SK-N-SH (cell line): ENCODE measurements around the gene GRK1. TPM values are rescaled to one million over a fixed set of nuclear protein-coding genes. Genes with fewer than 3 reads are reported as not detected.

Experiments used
- CTCF ChIA-PET: fragments of 300-600, 350-600 bp; formaldehyde crosslinking; extraction: SDS; loops from one replicate; lab custom pipeline; 2021; lab: Yijun Ruan, JAX
- POLR2A ChIA-PET: fragments of 350-600 bp; sonication (Branson Sonifier 250); formaldehyde crosslinking; extraction: SDS; loops from one replicate; lab custom pipeline; 2020; ENCODE audit warnings: antibody characterized with exemption, inconsistent platforms; lab: Yijun Ruan, JAX
- DNase-seq: peaks from one replicate; pipeline ENCODE4 v3.0.0; 2012
- H2AFZ ChIP-seq: fragments of 200-600 bp; sonication (generic); 2 replicates; pipeline ENCODE4 v1.8.1; 2016; ENCODE audit warnings: antibody characterized with exemption, mild to moderate bottlenecking, low read depth
- H3F3A ChIP-seq: fragments of 200-600 bp; sonication (generic); replicated peaks from 2 replicates; pipeline ENCODE3; 2016; ENCODE audit warnings: antibody characterized with exemption, mild to moderate bottlenecking; ENCODE audit not compliant: insufficient read depth
- H3K27ac ChIP-seq, 2 experiments: fragments of 200-500 bp in 1 of 2; fragments of 200-600 bp in 1 of 2; sonication (Bioruptor generic) in 1 of 2; sonication (generic), shearing (Covaris generic) in 1 of 2; 2 replicates each; pipeline versions ENCODE4 v1.5.1 to v1.6.1; 2014 to 2016; ENCODE audit warnings: low read depth in 2 of 2, inconsistent platforms in 1 of 2, low read length in 1 of 2, mild to moderate bottlenecking in 1 of 2, mixed read lengths in 1 of 2
- H3K27me3 ChIP-seq: fragments of 200-600 bp; sonication (generic), shearing (Covaris generic); 2 replicates; pipeline ENCODE4 v1.6.1; 2016; ENCODE audit warnings: mixed run types; ENCODE audit not compliant: insufficient read depth
- H3K36me3 ChIP-seq, 2 experiments: fragments of 200-500 bp in 1 of 2; fragments of 200-600 bp in 1 of 2; sonication (Bioruptor generic) in 1 of 2; sonication (generic) in 1 of 2; replicated peaks in 1 of 2; 2 replicates each; pipeline versions ENCODE3 to v1.5.1; 2014 to 2016; ENCODE audit warnings: low read length in 1 of 2, mild to moderate bottlenecking in 1 of 2; ENCODE audit not compliant: insufficient read depth in 2 of 2, control insufficient read depth in 1 of 2
- H3K4me1 ChIP-seq, 2 experiments: fragments of 200-500 bp in 1 of 2; fragments of 200-600 bp in 1 of 2; sonication (Bioruptor generic) in 1 of 2; sonication (generic), shearing (Covaris generic) in 1 of 2; 2 replicates each; pipeline versions ENCODE4 v1.5.1 to v1.6.1; 2014 to 2016; ENCODE audit warnings: low read depth in 1 of 2, low read length in 1 of 2, mixed run types in 1 of 2; ENCODE audit not compliant: insufficient read depth in 2 of 2, control insufficient read depth in 1 of 2
- H3K4me2 ChIP-seq: fragments of 200-600 bp; sonication (generic), shearing (Covaris generic); 2 replicates; pipeline ENCODE4 v1.6.1; 2017; ENCODE audit warnings: mixed run types
- H3K4me3 ChIP-seq, 2 experiments: fragments of 200-500 bp in 1 of 2; fragments of 200-600 bp in 1 of 2; sonication (Bioruptor generic) in 1 of 2; sonication (generic), shearing (Covaris generic) in 1 of 2; 2 replicates each; pipeline versions ENCODE4 v1.5.1 to v1.8.1; 2014 to 2016; ENCODE audit warnings: low read depth in 2 of 2, inconsistent platforms in 1 of 2, low read length in 1 of 2, mild to moderate bottlenecking in 1 of 2, mixed read lengths in 1 of 2, moderate library complexity in 1 of 2
- H3K79me2 ChIP-seq: fragments of 200-600 bp; sonication (generic); 2 replicates; pipeline ENCODE4 v1.8.1; 2017; ENCODE audit warnings: mild to moderate bottlenecking; ENCODE audit not compliant: insufficient read depth
- H3K9ac ChIP-seq: fragments of 200-600 bp; sonication (generic); 2 replicates; pipeline ENCODE4 v1.6.1; 2017; ENCODE audit warnings: mixed run types
- H3K9me2 ChIP-seq: fragments of 200-600 bp; sonication (generic); 2 replicates; pipeline ENCODE4 v1.6.1; 2017; ENCODE audit warnings: mixed run types
- H3K9me3 ChIP-seq: fragments of 200-600 bp; sonication (generic); 2 replicates; pipeline ENCODE4 v1.6.1; 2017; ENCODE audit warnings: mixed run types, mild to moderate bottlenecking, moderate library complexity
- H4K20me1 ChIP-seq: fragments of 200-600 bp; sonication (generic); 2 replicates; pipeline ENCODE4 v1.6.1; 2017; ENCODE audit warnings: mild to moderate bottlenecking, mixed run types; ENCODE audit not compliant: insufficient read depth
- CTCF ChIP-seq: fragments of 200-600 bp; sonication (generic); IDR thresholded peaks from 2 replicates; pipeline ENCODE4 v1.6.1; 2017; ENCODE audit warnings: antibody characterized with exemption, mild to moderate bottlenecking, moderate library complexity
- EP300 ChIP-seq, 2 experiments: IDR thresholded peaks; 2 replicates each; pipeline versions ENCODE4 v1.4.0 to v1.6.1; 2012; ENCODE audit warnings: borderline replicate concordance in 1 of 2, low read depth in 1 of 2, low read length in 1 of 2
- FOSL2 ChIP-seq: IDR thresholded peaks from 2 replicates; pipeline ENCODE4 v1.4.0; 2012; ENCODE audit warnings: low read depth, mild to moderate bottlenecking, moderate library complexity, borderline replicate concordance
- FOXJ3 ChIP-seq: sonication (generic); formaldehyde crosslinking; IDR thresholded peaks from 2 replicates; pipeline ENCODE4 v1.5.1; 2020; ENCODE audit warnings: mild to moderate bottlenecking, missing genetic modification reagents
- GABPA ChIP-seq: IDR thresholded peaks from 2 replicates; pipeline ENCODE4 v1.4.0; 2012; ENCODE audit warnings: low read depth, mild to moderate bottlenecking
- GATA2 ChIP-seq: sonication (generic); formaldehyde crosslinking; IDR thresholded peaks from 2 replicates; pipeline ENCODE4 v1.5.0; 2020; ENCODE audit warnings: mild to moderate bottlenecking, missing genetic modification reagents
- MAX ChIP-seq: IDR thresholded peaks from 2 replicates; pipeline ENCODE4 v1.4.0; 2012; ENCODE audit warnings: low read depth
- MEF2A ChIP-seq: IDR thresholded peaks from 2 replicates; pipeline ENCODE4 v1.4.0; 2012; ENCODE audit warnings: low read depth, borderline replicate concordance
- MXI1 ChIP-seq: IDR thresholded peaks from 2 replicates; pipeline ENCODE4 v1.6.1; 2012; ENCODE audit warnings: mild to moderate bottlenecking, low read depth, low read length, improper control_type of control experiment
- PBX3 ChIP-seq: IDR thresholded peaks from 2 replicates; pipeline ENCODE4; 2012
- RCOR1 ChIP-seq: fragments of 150-350 bp; IDR thresholded peaks from 2 replicates; pipeline ENCODE4 v1.6.1; 2017; ENCODE audit warnings: antibody characterized with exemption, low read length
- RFX5 ChIP-seq: IDR thresholded peaks from 2 replicates; pipeline ENCODE4 v1.6.1; 2012; ENCODE audit warnings: mild to moderate bottlenecking, improper control_type of control experiment, low read length
- RXRA ChIP-seq: IDR thresholded peaks from 2 replicates; pipeline ENCODE4 v1.4.0; 2012; ENCODE audit warnings: low read depth, mild to moderate bottlenecking, borderline replicate concordance
- SIN3A ChIP-seq: IDR thresholded peaks from 2 replicates; pipeline ENCODE4 v1.6.1; 2012; ENCODE audit warnings: low read depth, mild to moderate bottlenecking, low read length, moderate library complexity, borderline replicate concordance
- SMC3 ChIP-seq: IDR thresholded peaks from 2 replicates; pipeline ENCODE4 v1.6.1; 2012; ENCODE audit warnings: low read depth, low read length, improper control_type of control experiment
- TAF1 ChIP-seq: IDR thresholded peaks from 2 replicates; pipeline ENCODE4 v1.6.1; 2012; ENCODE audit warnings: low read depth, mild to moderate bottlenecking, low read length, moderate library complexity, borderline replicate concordance
- USF1 ChIP-seq: IDR thresholded peaks from 2 replicates; pipeline ENCODE4 v1.4.0; 2012; ENCODE audit warnings: low read depth, borderline replicate concordance
- USF2 ChIP-seq: fragments of 150-350 bp; IDR thresholded peaks from 2 replicates; pipeline ENCODE4 v1.6.1; 2017; ENCODE audit warnings: antibody characterized with exemption, low read length, low read depth, borderline replicate concordance
- ZBTB33 ChIP-seq: IDR thresholded peaks from 2 replicates; pipeline ENCODE4 v1.4.0; 2012; ENCODE audit warnings: low read depth, borderline replicate concordance
- WGBS: methylation state at CpG from one replicate; pipeline ENCODE4 v1.1.6; 2017; ENCODE audit warnings: low lambda C conversion rate; 5-methylcytosine and 5-hydroxymethylcytosine counted together
- polyA plus RNA-seq, 3 experiments: library from polyadenylated mRNA; depleted of rRNA; stranded (reverse); fragments of >200 nt; gene quantifications; 2 replicates each; pipeline ENCODE4 v1.2.3, GENCODE V29; 2012

The GRK1 gene
- 0.08 and 0.12 TPM in 2 replicates for polyA plus RNA-seq (2012; rRNA removed)
- 0.01 TPM in 2 replicates for polyA plus RNA-seq (2012; cell fraction: cytosol; rRNA removed)
- polyA plus RNA-seq (2012; cell fraction: nucleus; rRNA removed), result 0.14 and 0.21 TPM in 2 replicates

- Histone ChIP-seq H3K9me3 (no peaks in the 10 kb centered on the region), H3K79me2 (no peaks in the 10 kb centered on the region), H2AFZ (no peak within 1 kb of the TSS), H3K4me2 (no peak within 1 kb of the TSS), H3K27me3 (no peaks in the 10 kb centered on the region), H3K36me3 (no peaks in the 10 kb centered on the region), H3F3A (peaks cover 11% of the 10 kb centered on the region), H3K4me3 (no peak within 1 kb of the TSS), H3K9me2 (no peaks in the 10 kb centered on the region), H3K4me1 (no peaks in the 10 kb centered on the region; a peak in 1 of 4 replicates), H3K27ac (no peak within 1 kb of the TSS), H3K9ac (no peak within 1 kb of the TSS), H4K20me1 (no peaks in the 10 kb centered on the region)
- TF ChIP-seq RFX5 (no peak), GATA2 (no peak), CTCF (no peak), RXRA (no peak), RCOR1 (no peak), FOSL2 (no peak), TAF1 (no peak), FOXJ3 (CRISPR knock-in tag) (no peak), GABPA (no peak), SMC3 (no peak), PBX3 (no peak), USF1 (no peak), MXI1 (no peak), ZBTB33 (no peak), SIN3A (no peak), MEF2A (no peak), EP300 (IDR thresholded peaks at IDR 0.05; ENCODE audit: borderline replicate concordance in 1 of 2, low read depth in 1 of 2, low read length in 1 of 2) (no peak), USF2 (no peak), MAX (no peak)
- ChIA-PET CTCF (interaction anchor here (0.8 to 3.2 kb wide), 4 partner anchors 12 to 724 kb away, joined by 3 to 19 read pairs (median 3); no protein-coding TSS in a partner anchor), POLR2A (no interaction called here)
- DNase-seq, result no peak
- 76% methylated on average over 18 of the region's 32 CpGs for WGBS
These were observed at the start of gene GRK1 for GRCh38 chr13:113666951-113667701. Gene GRK1, plus strand, starts transcription at chr13:113667219. Its CDS starts 168 bp downstream, at chr13:113667387.
